ENCODE results near the gene TLCD4.
"Not testable (repeated sequence)": the region's sequence is repeated elsewhere in the genome, so short reads cannot be mapped to it uniquely, and the experiment has no call there.

TLCD4 gene

GRCh38 chr1:95145493-95145892, 28.3 kb downstream of the TLCD4 start:
- in situ Hi-C loops (cut with MboI; ENCODE audit: low sequenced_read_pairs), result no loop called here

- in situ Hi-C loops (cut with MboI; ENCODE audit: low sequenced_read_pairs), result no loop called here
These were observed 29.5 kb downstream of the TLCD4 start for GRCh38 chr1:95146637-95147036.

- in situ Hi-C loops (cut with MboI; ENCODE audit: low sequenced_read_pairs), result no loop called here
These were observed 36.9 kb downstream of the TLCD4 start for GRCh38 chr1:95154096-95154495.

- in situ Hi-C loops (cut with MboI; ENCODE audit: low sequenced_read_pairs), result not testable (repeated sequence)
These were observed 48.4 kb downstream of the TLCD4 start for GRCh38 chr1:95165569-95165968.
